CD14-positive monocyte (primary cell): ENCODE results near the gene CLDN9. TPM values are rescaled to one million over a fixed set of nuclear protein-coding genes. Genes with fewer than 3 reads are reported as not detected.
A peak's percentile ranks its signal among the peaks of the same experiment; 100 is the strongest.

Experiments
- DNase-seq, 3 donors: peaks; one replicate each; pipeline ENCODE4 v3.0.0-alpha.2; 2011 to 2022
- H2AFZ ChIP-seq: 2 replicates; pipeline ENCODE4 v1.6.0; 2012; ENCODE audit warnings: mild to moderate bottlenecking, low read depth, low read length, inconsistent platforms; ENCODE audit not compliant: insufficient read depth, poor library complexity, severe bottlenecking
- H3K27ac ChIP-seq, 2 donors: 1 replicate in 1 of 2; 2 replicates in 1 of 2; pipeline ENCODE4 v1.5.1; 2012 to 2013; ENCODE audit warnings: low read length in 2 of 2, control low read depth in 1 of 2, inconsistent platforms in 1 of 2, low read depth in 1 of 2, mild to moderate bottlenecking in 1 of 2
- H3K27me3 ChIP-seq, 2 donors: one replicate each; pipeline versions ENCODE4 v1.6.0 to v1.6.1; 2011 to 2013; ENCODE audit warnings: low read length in 2 of 2; ENCODE audit not compliant: control insufficient read depth in 2 of 2, insufficient read depth in 2 of 2
- H3K36me3 ChIP-seq, 2 donors: replicated peaks in 1 of 2; 1 replicate in 1 of 2; 2 replicates in 1 of 2; pipeline versions ENCODE4 v1.5.1 to v1.6.1; 2012 to 2013; ENCODE audit warnings: low read length in 2 of 2, control low read depth in 1 of 2, inconsistent platforms in 1 of 2, mild to moderate bottlenecking in 1 of 2; ENCODE audit not compliant: insufficient read depth in 2 of 2, control insufficient read depth in 1 of 2
- H3K4me1 ChIP-seq, 2 donors: 1 replicate in 1 of 2; 2 replicates in 1 of 2; pipeline versions ENCODE4 v1.5.1 to v1.6.1; 2012 to 2013; ENCODE audit warnings: low read length in 2 of 2, control low read depth in 1 of 2, inconsistent platforms in 1 of 2, mild to moderate bottlenecking in 1 of 2, moderate library complexity in 1 of 2; ENCODE audit not compliant: insufficient read depth in 2 of 2, control insufficient read depth in 1 of 2
- H3K4me2 ChIP-seq: replicated peaks from 2 replicates; pipeline ENCODE3; 2012; ENCODE audit warnings: low read length, moderate library complexity, mild to moderate bottlenecking; ENCODE audit not compliant: poor library complexity, severe bottlenecking; ENCODE audit errors: extremely low read depth
- H3K4me3 ChIP-seq, 3 experiments: fragments of 200-600 bp in 1 of 3; sonication (generic) in 1 of 3; replicated peaks in 1 of 3; 1 replicate in 2 of 3; 2 replicates in 1 of 3; pipeline ENCODE4 v1.5.1; 2011 to 2013; ENCODE audit warnings: low read length in 3 of 3, mild to moderate bottlenecking in 3 of 3, control low read depth in 2 of 3, low read depth in 2 of 3, inconsistent platforms in 1 of 3, moderate library complexity in 1 of 3
- H3K79me2 ChIP-seq: 2 replicates; pipeline ENCODE4 v1.6.0; 2012; ENCODE audit warnings: mild to moderate bottlenecking, control low read depth, inconsistent platforms, low read length, moderate library complexity; ENCODE audit not compliant: insufficient read depth
- H3K9ac ChIP-seq: 2 replicates; pipeline ENCODE4 v1.6.0; 2017; ENCODE audit warnings: low read length, mild to moderate bottlenecking; ENCODE audit not compliant: insufficient read depth, poor library complexity, severe bottlenecking
- H3K9me3 ChIP-seq, 2 donors: replicated peaks in 1 of 2; 1 replicate in 1 of 2; 2 replicates in 1 of 2; pipeline versions ENCODE4 v1.5.1 to v1.6.1; 2012 to 2013; ENCODE audit warnings: low read length in 2 of 2, control low read depth in 1 of 2; ENCODE audit not compliant: control insufficient read depth in 1 of 2, insufficient read depth in 1 of 2
- H4K20me1 ChIP-seq: 2 replicates; pipeline ENCODE4 v1.6.0; 2012; ENCODE audit warnings: mild to moderate bottlenecking, low read length, control low read depth, moderate library complexity; ENCODE audit not compliant: insufficient read depth
- H3K27ac Mint-ChIP-seq, 7 donors: one replicate each; pipeline ENCODE4 v1.8.0; 2020; ENCODE audit warnings: mild to moderate bottlenecking in 7 of 7, mixed read lengths in 7 of 7, moderate library complexity in 6 of 7, inconsistent platforms in 2 of 7
- H3K27me3 Mint-ChIP-seq, 3 donors: one replicate each; pipeline ENCODE4 v1.8.0; 2021 to 2022; ENCODE audit warnings: low read depth in 3 of 3, mild to moderate bottlenecking in 3 of 3, mixed read lengths in 3 of 3, moderate library complexity in 3 of 3, inconsistent platforms in 1 of 3
- H3K36me3 Mint-ChIP-seq, 2 donors: one replicate each; pipeline ENCODE4 v1.8.0; 2020; ENCODE audit warnings: mixed read lengths in 2 of 2, inconsistent platforms in 1 of 2, mild to moderate bottlenecking in 1 of 2
- H3K4me1 Mint-ChIP-seq: one replicate; pipeline ENCODE4 v1.8.0; 2020; ENCODE audit warnings: mild to moderate bottlenecking, mixed read lengths
- H3K4me3 Mint-ChIP-seq, 2 donors: one replicate each; pipeline ENCODE4 v1.8.0; 2020; ENCODE audit warnings: mild to moderate bottlenecking in 2 of 2, mixed read lengths in 2 of 2, moderate library complexity in 1 of 2
- H3K9me3 Mint-ChIP-seq, 7 donors: one replicate each; pipeline ENCODE4 v1.8.0; 2020 to 2022; ENCODE audit warnings: mixed read lengths in 7 of 7, mild to moderate bottlenecking in 6 of 7, moderate library complexity in 6 of 7, inconsistent platforms in 2 of 7
- CTCF ChIP-seq: fragments of 200-600 bp; IDR thresholded peaks from one replicate; pipeline ENCODE4 v1.8.0; 2022; ENCODE audit warnings: antibody characterized with exemption, mild to moderate bottlenecking
- WGBS: methylation state at CpG from one replicate; pipeline ENCODE4 v1.1.5; 2013; ENCODE audit warnings: missing lambda C conversion rate; ENCODE audit not compliant: insufficient coverage; 5-methylcytosine and 5-hydroxymethylcytosine counted together
- intact Hi-C, 2 donors: fragments of 100-400 bp; cut with micrococcal nuclease; formaldehyde crosslinking; loops; one replicate each; pipeline versions ENCODE4 v1.15.0 to v1.15.1; 2023
- polyA plus RNA-seq, 3 donors: library from polyadenylated mRNA; depleted of rRNA in 1 of 3; unstranded in 2 of 3; stranded (reverse) in 1 of 3; fragments of 300-500 nt in 2 of 3; fragments of >200 nt in 1 of 3; fragmentation: Illumina TruSeq in 2 of 3; gene quantifications; 1 replicate in 2 of 3; 2 replicates in 1 of 3; pipeline ENCODE4 v1.2.3, GENCODE V29; 2012 to 2021

The CLDN9 gene
- polyA plus RNA-seq, 3 donors: 2.1 TPM; not detected in 2

- no peak for TF ChIP-seq CTCF
- H3K27me3 Mint-ChIP-seq: peaks cover 53 to 90% (median 71%) of the 10 kb centered on the region in 3 donors
- Histone ChIP-seq H3K79me2 (no peaks in the 10 kb centered on the region), H3K9me3 (peaks cover 0 to 8% of the 10 kb centered on the region in 2 donors), H4K20me1 (peaks cover 26% of the 10 kb centered on the region), H3K36me3 (no peaks in the 10 kb centered on the region), H2AFZ (no peak within 1 kb of the TSS), H3K4me2 (peak within 1 kb of the TSS; percentile 78), H3K27ac (no peak within 1 kb of the TSS), H3K4me1 (peaks cover 48 to 58% of the 10 kb centered on the region in 2 donors), H3K4me3 (peak within 1 kb of the TSS in 1 of 3 experiments; percentile 69), H3K9ac (no peak within 1 kb of the TSS), H3K27me3 (peaks cover 27 to 73% of the 10 kb centered on the region in 2 donors)
- H3K4me3 Mint-ChIP-seq: peak within 1 kb of the TSS; percentile 57 to 82
- peak within 1 kb of the TSS in 1 of 7 donors; percentile 13 for H3K27ac Mint-ChIP-seq
- intact Hi-C loops: no loop called here
- WGBS: 1% methylated on average over 46 of the region's 60 CpGs
- peak in 1 of 3 donors; percentile 35 for DNase-seq
- peaks cover 0 to 22% (median 7%) of the 10 kb centered on the region in 7 donors for H3K9me3 Mint-ChIP-seq
- H3K36me3 Mint-ChIP-seq: peaks cover 4 to 5% of the 10 kb centered on the region in 2 donors
- peaks cover 34% of the 10 kb centered on the region for H3K4me1 Mint-ChIP-seq
These were observed 48.8 kb upstream of the CLDN9 start, which contains the start of gene KREMEN2 for GRCh38 chr16:2963723-2964474. TSS of gene KREMEN2 (plus strand) at chr16:2964275. CDS start at chr16:2964521, 246 bp downstream.

- DNase-seq: peak; percentile 31 to 60 (median 48)
- H3K4me1 Mint-ChIP-seq: peaks cover 34% of the 10 kb centered on the region
- H3K27me3 ChIP-seq: peaks cover 27 to 73% of the 10 kb centered on the region in 2 donors
- no peak overlapping the region for H3K9ac ChIP-seq
- H3K9me3 ChIP-seq: peaks cover 0 to 8% of the 10 kb centered on the region in 2 donors
- TF ChIP-seq CTCF: no peak
- H2AFZ ChIP-seq: no peak overlapping the region
- under 1% methylated on average over 62 of the region's 68 CpGs for WGBS
- H3K4me2 ChIP-seq: peak overlapping the region; percentile 78
- peaks cover 49 to 64% of the 10 kb centered on the region in 2 donors for H3K4me1 ChIP-seq
- peaks cover 0 to 22% (median 7%) of the 10 kb centered on the region in 7 donors for H3K9me3 Mint-ChIP-seq
- peaks cover 4% of the 10 kb centered on the region for H3K79me2 ChIP-seq
- H3K36me3 Mint-ChIP-seq: peaks cover 4 to 5% of the 10 kb centered on the region in 2 donors
- H3K27ac ChIP-seq: no peak overlapping the region
- H3K27ac Mint-ChIP-seq: no peak overlapping the region
- peaks cover 26% of the 10 kb centered on the region for H4K20me1 ChIP-seq
- H3K4me3 ChIP-seq: peak overlapping the region in 1 of 3 experiments; percentile 69
- peak overlapping the region; percentile 57 to 82 for H3K4me3 Mint-ChIP-seq
- no peaks in the 10 kb centered on the region for H3K36me3 ChIP-seq
- intact Hi-C loops: loop anchor here in 1 of 2 donors (5.0 kb wide), 1 partner anchor 58 kb away; the partner anchor contains the start of genes HCFC1R1, THOC6 and TNFRSF12A
- H3K27me3 Mint-ChIP-seq: peaks cover 52 to 85% (median 67%) of the 10 kb centered on the region in 3 donors
These were observed 48.0 kb upstream of the CLDN9 start for GRCh38 chr16:2964475-2965336.
